Endometrial microvascular endothelial cells (primary cell): Measurements from ENCODE around the gene DNM1L. TPM values are rescaled to one million over a fixed set of nuclear protein-coding genes. Genes with fewer than 3 reads are reported as not detected.

Experiments used
- in situ Hi-C: cut with HindIII; loops from 2 replicates; pipeline ENCODE4 v1.10.0; 2017; ENCODE audit warnings: low sequenced_read_pairs, low pct_unique_long_range_greater_than_20kb; ENCODE audit errors: inconsistent ontology term
- total RNA-seq: library from RNA; depleted of rRNA; stranded (reverse); fragments of >200 nt; gene quantifications from one replicate; pipeline ENCODE4 v1.2.3, GENCODE V29; 2015; ENCODE audit errors: inconsistent ontology term

The DNM1L gene
- total RNA-seq, 1 donor from 2014 or later = 93.5 TPM

GRCh38 chr12:32789446-32789845 is 110.3 kb downstream of the DNM1L start:
- in situ Hi-C loops = no loop called here

GRCh38 chr12:32789916-32790315 is 110.8 kb downstream of the DNM1L start:
- in situ Hi-C loops = no loop called here

GRCh38 chr12:32794281-32794680 is 115.2 kb downstream of the DNM1L start:
- in situ Hi-C loops = no loop called here

Other genes with a start within 250 kb of the DNM1L start
- gene YARS2, start 76.6 kb downstream of the DNM1L start, total RNA-seq = 46.7 TPM
- gene PKP2, start 217.5 kb downstream of the DNM1L start, total RNA-seq = 1.6 TPM